ENCODE data around the gene POLR2H.

Gene POLR2H

DNA sequence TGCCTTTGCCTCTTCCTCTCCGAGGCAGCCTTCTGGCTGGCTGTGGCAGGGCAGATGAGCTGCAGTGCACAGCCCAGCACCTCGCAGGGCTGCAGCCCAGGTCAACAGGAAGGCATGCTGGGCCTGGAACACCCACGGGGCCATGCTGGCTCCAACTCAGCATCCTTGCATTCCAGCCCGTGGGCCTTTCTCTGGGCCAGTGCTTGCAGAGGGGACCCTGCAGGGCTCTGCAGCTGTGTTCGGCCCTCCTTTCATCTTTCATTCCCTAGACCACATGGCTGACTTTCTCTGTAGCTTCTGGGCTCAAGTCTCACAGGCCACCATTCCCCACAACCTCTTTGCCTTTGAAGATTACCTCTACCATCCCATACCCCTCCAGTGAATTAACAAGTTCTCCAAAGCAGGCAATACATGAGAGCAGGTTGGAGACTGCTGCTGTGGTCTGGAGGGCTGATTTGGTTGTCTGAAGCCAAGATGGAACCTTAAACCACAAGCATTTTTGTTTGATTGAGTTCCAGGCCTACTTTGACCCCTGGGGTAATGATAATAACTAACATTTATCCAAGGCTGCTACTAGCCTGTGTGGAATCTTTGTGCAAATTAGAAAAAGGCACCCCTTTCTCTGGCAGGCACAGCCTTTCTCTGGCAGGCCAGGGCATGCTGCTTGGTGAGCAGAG lies 18.2 kb upstream of the POLR2H start:
- no peak for TF ChIP-seq GATA3 (IDR thresholded peaks at IDR 0.05; ENCODE audit: low read depth, low read length)

DNA sequence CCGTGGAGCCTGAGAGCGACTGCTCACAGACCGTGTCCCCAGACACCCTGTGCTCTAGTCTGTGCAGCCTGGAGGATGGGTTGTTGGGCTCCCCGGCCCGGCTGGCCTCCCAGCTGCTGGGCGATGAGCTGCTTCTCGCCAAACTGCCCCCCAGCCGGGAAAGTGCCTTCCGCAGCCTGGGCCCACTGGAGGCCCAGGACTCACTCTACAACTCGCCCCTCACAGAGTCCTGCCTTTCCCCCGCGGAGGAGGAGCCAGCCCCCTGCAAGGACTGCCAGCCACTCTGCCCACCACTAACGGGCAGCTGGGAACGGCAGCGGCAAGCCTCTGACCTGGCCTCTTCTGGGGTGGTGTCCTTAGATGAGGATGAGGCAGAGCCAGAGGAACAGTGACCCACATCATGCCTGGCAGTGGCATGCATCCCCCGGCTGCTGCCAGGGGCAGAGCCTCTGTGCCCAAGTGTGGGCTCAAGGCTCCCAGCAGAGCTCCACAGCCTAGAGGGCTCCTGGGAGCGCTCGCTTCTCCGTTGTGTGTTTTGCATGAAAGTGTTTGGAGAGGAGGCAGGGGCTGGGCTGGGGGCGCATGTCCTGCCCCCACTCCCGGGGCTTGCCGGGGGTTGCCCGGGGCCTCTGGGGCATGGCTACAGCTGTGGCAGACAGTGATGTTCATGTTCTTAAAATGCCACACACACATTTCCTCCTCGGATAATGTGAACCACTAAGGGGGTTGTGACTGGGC lies 16.8 kb upstream of the POLR2H start:
- no peak for TF ChIP-seq GATA2 (IDR thresholded peaks at IDR 0.05; ENCODE audit: low read depth, low read length)
- TF ChIP-seq GATA3 (IDR thresholded peaks at IDR 0.05; ENCODE audit: low read depth, low read length) = no peak

DNA sequence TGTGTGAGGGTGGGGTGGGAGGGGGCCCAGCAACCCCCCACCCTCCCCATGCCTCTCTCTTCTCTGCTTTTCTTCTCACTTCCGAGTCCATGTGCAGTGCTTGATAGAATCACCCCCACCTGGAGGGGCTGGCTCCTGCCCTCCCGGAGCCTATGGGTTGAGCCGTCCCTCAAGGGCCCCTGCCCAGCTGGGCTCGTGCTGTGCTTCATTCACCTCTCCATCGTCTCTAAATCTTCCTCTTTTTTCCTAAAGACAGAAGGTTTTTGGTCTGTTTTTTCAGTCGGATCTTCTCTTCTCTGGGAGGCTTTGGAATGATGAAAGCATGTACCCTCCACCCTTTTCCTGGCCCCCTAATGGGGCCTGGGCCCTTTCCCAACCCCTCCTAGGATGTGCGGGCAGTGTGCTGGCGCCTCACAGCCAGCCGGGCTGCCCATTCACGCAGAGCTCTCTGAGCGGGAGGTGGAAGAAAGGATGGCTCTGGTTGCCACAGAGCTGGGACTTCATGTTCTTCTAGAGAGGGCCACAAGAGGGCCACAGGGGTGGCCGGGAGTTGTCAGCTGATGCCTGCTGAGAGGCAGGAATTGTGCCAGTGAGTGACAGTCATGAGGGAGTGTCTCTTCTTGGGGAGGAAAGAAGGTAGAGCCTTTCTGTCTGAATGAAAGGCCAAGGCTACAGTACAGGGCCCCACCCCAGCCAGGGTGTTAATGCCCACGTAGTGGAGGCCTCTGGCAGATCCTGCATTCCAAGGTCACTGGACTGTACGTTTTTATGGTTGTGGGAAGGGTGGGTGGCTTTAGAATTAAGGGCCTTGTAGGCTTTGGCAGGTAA lies 16.0 kb upstream of the POLR2H start:
- no peak for TF ChIP-seq GATA2 (IDR thresholded peaks at IDR 0.05; ENCODE audit: low read depth, low read length)
- no peak for TF ChIP-seq GATA3 (IDR thresholded peaks at IDR 0.05; ENCODE audit: low read depth, low read length)

DNA sequence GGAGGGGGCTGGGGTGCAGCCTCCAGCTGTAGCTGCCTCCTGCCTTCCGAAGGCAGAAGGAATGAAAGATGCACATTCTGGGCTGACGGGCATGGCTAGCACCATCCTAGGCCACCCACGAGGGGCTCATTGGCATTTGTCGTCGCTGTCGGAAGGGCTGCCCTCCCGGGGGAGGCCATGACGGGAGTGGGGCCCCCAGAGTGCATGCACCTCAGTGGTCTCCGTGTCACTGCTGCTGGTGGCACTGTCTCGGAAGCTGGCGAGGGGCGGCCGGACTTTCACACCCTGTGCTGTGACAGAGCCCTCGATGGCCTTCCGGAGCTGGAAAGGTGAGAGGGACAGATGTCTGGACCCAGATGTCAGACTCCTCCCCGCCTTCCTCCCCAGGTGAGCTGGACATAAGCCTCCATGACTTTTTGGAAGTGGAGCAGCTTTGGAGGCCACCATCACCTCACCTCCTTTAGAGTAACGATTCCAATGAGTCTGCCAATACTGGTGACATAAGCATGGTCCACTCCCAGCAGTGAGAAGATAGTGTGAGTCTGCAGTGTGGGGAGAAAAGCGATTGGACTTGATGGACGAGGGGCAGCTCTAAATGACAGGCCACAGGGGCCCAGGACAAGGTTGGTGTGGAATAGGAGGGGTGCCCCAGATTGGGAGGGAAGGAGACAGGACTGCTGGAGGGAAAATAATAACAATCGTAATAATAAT lies 14.9 kb upstream of the POLR2H start:
- TF ChIP-seq GATA2 (IDR thresholded peaks at IDR 0.05; ENCODE audit: low read depth, low read length) (no peak), GATA3 (IDR thresholded peaks at IDR 0.05; ENCODE audit: low read depth, low read length) (no peak)

DNA sequence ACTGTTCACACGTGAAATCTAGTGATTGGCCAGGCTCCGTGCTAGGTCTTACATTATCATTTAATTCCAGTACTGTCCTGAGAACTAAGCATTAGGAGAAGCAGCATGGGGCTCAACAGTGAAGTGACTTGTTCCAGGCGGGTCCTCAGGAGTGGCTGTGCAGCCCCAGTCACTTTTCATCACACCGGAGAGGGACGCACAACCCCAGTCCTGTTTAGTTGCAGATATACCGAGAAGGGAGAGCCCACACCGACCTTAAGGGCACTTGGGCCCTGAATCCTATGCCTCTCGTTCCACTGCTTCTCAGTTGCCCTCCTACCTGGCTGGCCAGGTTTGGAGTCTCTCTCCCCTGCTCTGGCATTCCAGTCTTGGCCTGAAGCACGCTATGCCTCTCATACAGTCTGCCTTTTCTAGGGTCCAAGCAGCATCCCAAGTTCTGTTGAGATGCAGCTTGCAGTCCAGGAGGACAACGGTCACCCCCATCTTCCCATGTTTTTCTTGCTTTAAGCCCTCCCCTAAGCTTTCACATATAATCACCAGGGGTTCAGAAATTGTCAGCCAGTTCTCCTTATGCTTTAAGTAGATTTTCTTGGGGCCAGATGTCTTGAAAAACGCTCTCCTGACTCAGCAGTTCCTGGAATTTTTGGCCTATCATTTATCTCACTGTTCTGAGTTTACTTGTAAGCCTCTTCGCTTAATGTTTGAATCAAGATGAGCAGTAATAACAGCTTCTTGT lies 14.0 kb upstream of the POLR2H start:
- TF ChIP-seq GATA3 (IDR thresholded peaks at IDR 0.05; ENCODE audit: low read depth, low read length) (no peak), GATA2 (IDR thresholded peaks at IDR 0.05; ENCODE audit: low read depth, low read length) (no peak)

DNA sequence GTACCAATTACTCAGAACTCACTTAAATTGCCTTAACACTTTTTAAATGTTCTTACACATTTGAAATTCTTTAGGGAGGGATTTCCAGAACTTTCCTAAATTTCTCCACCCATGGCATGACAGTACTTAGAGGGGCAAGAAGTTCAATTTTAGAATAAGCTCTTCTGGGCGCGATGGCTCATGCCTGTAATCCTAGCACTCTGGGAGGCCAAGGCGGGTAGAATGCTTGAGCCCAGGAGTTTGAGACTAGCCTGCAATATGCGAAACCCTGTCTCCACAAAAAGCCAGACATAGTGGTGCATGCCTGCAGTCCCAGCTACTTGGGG lies 13.5 kb upstream of the POLR2H start:
- TF ChIP-seq GATA3 (IDR thresholded peaks at IDR 0.05; ENCODE audit: low read depth, low read length) (no peak), GATA2 (IDR thresholded peaks at IDR 0.05; ENCODE audit: low read depth, low read length) (no peak)

DNA sequence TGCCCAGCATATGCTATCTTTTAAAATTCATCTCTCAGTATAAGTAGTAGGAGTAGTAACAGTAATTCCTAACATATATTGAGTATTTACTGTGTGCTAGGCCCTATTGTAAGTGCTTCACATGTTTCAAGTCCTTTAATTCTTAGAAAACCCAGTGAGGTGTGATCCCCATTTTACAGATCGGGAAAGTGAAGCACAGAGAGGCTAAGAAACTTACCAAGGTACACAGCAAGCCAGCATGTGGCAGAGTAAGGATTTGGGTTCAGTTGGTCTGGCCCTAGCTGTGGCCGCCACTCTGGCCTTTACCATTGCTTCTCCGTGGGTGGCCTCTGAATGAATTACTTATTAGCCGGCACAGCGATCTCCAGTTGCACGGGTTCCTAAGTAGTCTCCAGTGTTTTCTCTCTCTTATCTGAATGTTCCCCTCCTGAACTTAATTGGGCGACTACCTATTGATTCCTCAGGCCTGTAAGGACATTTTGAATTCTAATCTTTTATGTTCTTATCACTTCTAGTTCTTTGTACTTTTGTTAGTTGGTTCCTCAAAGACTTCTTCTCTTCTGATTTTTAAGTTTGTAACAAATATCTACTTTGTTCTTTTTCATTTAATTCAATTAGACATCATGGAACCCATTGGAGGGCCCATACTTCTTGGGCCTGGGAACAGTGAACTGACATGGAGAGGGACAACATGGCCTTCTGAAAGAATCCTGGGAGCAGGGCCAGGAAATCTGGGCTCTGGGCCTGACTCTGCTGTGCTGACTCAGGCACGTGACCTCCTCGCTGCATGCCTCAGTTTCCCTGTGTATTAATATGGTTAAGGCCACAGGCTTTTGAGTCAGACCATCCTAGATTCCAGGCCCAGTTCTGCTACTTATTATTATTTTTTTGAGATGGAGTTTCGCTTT lies 11.7 kb upstream of the POLR2H start:
- TF ChIP-seq GATA2 (IDR thresholded peaks at IDR 0.05; ENCODE audit: low read depth, low read length) (no peak), GATA3 (IDR thresholded peaks at IDR 0.05; ENCODE audit: low read depth, low read length) (no peak)

DNA sequence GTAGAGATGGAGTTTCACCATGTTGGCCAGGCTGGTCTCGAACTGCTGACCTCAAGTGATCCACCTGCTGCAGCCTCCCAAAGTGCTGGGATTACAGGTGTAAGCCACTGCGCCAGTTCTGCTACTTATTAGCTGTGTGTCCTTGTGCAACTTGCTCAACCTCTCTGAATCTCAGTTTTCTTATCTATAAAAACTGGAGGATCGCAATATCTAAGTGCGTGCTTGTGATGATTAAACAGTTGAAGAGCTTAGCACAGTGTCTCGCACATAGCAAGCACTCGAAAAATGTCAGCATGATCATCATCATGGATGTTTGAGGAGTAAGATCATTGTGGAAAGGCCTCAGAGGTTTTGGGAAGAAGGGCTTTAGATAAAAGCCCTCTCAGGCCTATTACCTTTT lies 10.9 kb upstream of the POLR2H start:
- TF ChIP-seq GATA3 (IDR thresholded peaks at IDR 0.05; ENCODE audit: low read depth, low read length) (no peak), GATA2 (IDR thresholded peaks at IDR 0.05; ENCODE audit: low read depth, low read length) (no peak)

DNA sequence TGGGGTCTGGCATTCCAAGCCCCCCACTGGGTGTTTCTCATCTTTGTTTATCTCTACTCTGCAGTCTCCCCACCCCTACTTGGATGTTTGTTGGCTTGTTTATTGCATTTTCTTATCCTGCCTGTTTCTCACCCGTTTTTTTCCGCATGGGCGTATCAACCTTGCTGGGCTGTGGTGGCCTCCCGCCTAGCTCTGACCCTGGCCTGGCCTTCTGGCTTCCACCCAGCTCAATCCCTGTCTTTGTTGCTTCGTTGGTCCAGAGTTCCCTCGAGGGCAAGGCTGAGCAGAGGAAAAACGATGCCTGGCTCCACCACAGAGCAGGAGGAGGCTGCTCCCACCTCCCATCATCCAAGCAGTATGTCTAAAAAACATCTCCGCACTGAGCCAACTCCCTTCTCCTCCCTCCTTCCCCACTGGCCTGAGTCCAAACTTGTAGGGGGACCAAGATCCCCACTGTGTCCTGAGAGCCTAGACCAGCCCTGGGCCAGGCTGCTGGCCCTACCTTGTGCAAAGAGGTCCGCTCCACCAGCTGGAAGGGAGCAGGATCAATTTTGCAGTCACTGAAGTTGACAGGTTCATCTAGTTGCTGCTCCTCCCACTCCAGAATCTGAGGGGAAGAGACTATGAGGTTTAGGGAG lies 9.9 kb upstream of the POLR2H start:
- TF ChIP-seq GATA3 (IDR thresholded peaks at IDR 0.05; ENCODE audit: low read depth, low read length) = no peak
- no peak for TF ChIP-seq GATA2 (IDR thresholded peaks at IDR 0.05; ENCODE audit: low read depth, low read length)

DNA sequence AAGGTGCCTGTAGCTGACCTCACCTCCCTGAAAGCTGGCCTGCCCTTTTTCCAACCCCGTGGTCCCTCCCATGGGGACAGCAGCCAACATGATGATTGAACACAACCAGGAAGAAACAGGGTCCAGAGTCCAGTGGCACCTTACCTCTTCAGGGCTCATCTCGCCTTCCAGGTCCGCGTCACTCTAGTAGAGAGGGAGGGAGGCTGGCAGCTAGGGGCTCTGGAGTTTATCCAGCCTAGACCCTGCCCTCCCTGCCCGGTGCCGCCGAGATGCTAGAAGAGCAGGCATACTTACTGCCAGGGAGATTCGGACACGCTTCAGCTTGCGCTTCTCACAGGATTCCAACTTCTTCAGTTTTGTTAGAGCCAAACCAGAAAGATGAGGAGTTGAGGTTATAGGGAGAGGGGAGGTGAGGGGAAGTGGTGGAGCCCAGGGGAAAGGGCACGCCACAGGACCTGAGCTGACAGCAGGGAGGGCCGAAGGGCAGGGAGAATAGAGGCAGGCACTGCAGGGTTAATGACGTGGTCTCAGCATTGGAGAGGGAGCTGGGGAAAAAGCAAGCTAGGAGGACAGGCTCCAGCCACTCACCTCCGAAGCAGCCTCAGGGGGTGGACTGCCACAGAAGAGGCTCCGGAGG lies 9.2 kb upstream of the POLR2H start:
- TF ChIP-seq GATA2 (IDR thresholded peaks at IDR 0.05; ENCODE audit: low read depth, low read length) (no peak), GATA3 (IDR thresholded peaks at IDR 0.05; ENCODE audit: low read depth, low read length) (no peak)

DNA sequence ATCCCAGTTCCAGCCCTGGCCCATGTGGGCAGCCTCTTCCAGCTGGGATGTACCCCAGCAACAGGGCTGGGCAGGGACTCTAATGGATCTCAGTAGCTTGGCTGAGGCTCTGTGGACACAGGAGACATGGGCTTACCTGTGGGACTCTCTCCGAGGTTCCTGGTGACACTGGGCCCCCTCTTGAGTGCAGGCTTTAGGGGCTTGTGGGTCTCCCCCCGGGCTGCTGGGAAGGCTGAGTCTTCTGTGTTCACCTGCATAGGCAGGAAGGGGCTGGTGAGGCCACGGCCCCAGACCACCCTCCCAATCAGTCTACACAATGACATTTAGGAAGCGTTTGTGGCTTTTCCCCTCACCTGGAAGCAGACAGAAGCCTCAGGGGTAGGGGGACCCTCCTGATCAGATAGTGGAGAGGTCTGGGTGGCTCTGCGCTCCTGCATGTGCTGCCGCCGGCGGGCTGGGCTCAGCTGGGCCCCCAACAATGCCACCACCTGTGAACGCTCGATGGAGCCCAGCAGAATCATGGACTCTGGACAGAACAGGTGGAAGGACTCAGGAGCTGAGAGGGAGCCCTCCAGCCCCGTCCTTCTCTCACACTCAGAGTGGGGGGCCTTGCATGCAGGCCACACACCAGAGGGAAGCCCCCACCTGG lies 8.5 kb upstream of the POLR2H start:
- TF ChIP-seq GATA2 (IDR thresholded peaks at IDR 0.05; ENCODE audit: low read depth, low read length) (no peak), GATA3 (IDR thresholded peaks at IDR 0.05; ENCODE audit: low read depth, low read length) (no peak)
